Neural cell (in vitro differentiated cells): Measurements from ENCODE around the gene SEPHS1. TPM values are rescaled to one million over a fixed set of nuclear protein-coding genes. Genes with fewer than 3 reads are reported as not detected.
A peak's percentile ranks its signal among the peaks of the same experiment; 100 is the strongest.

Experiments used
- H2AFZ ChIP-seq: fragments of 200-600, 300-800 bp; sonication (generic), shearing (Covaris generic); 2 replicates; pipeline ENCODE4 v1.6.0; 2014; ENCODE audit warnings: low read depth, mild to moderate bottlenecking, antibody characterized with exemption, low read length, moderate library complexity
- H3F3A ChIP-seq: fragments of 200-600 bp; shearing (Covaris generic); 2 replicates; pipeline ENCODE4 v1.6.1; 2016; ENCODE audit warnings: mild to moderate bottlenecking, moderate library complexity, mixed read lengths, antibody characterized with exemption, low read length; ENCODE audit not compliant: insufficient read depth, poor library complexity, severe bottlenecking
- H3K27ac ChIP-seq: fragments of 200-600, 300-800 bp; sonication (generic), shearing (Covaris generic); 2 replicates; pipeline ENCODE4 v1.5.1; 2014; ENCODE audit warnings: mild to moderate bottlenecking, low read length, moderate library complexity
- H3K27me3 ChIP-seq: fragments of 300-800, 200-600 bp; sonication (generic), shearing (Covaris generic); 2 replicates; pipeline ENCODE4 v1.6.0; 2014; ENCODE audit warnings: mild to moderate bottlenecking, low read depth, low read length, moderate library complexity; ENCODE audit not compliant: insufficient read depth
- H3K36me3 ChIP-seq: fragments of 300-800, 200-600 bp; sonication (generic), shearing (Covaris generic); 2 replicates; pipeline ENCODE4 v1.5.1; 2014; ENCODE audit warnings: mild to moderate bottlenecking, antibody characterized with exemption, low read length, moderate library complexity; ENCODE audit not compliant: insufficient read depth
- H3K4me2 ChIP-seq: fragments of 300-800, 200-600 bp; sonication (generic), shearing (Covaris generic); 2 replicates; pipeline ENCODE4 v1.6.0; 2014; ENCODE audit warnings: mild to moderate bottlenecking, low read length
- H3K4me3 ChIP-seq: fragments of 300-800, 200-600 bp; sonication (generic), shearing (Covaris generic); 2 replicates; pipeline ENCODE4 v1.5.1; 2014; ENCODE audit warnings: mild to moderate bottlenecking, low read length, moderate library complexity
- H3K79me2 ChIP-seq: fragments of 200-600 bp; shearing (Covaris generic); replicated peaks from 2 replicates; pipeline ENCODE4 v1.6.0; 2014; ENCODE audit warnings: mild to moderate bottlenecking, low read length, moderate library complexity; ENCODE audit not compliant: insufficient read depth
- H3K9ac ChIP-seq: fragments of 300-800, 200-600 bp; sonication (generic), shearing (Covaris generic); 2 replicates; pipeline ENCODE4 v1.6.1; 2016; ENCODE audit warnings: mild to moderate bottlenecking, low read length, mixed read lengths
- H3K9me2 ChIP-seq: fragments of 200-600 bp; shearing (Covaris generic); 2 replicates; pipeline ENCODE4 v1.6.1; 2016; ENCODE audit warnings: mild to moderate bottlenecking, low read length, mixed read lengths; ENCODE audit not compliant: insufficient read depth
- H3K9me3 ChIP-seq: fragments of 200-600, 300-800 bp; sonication (generic), shearing (Covaris generic); 2 replicates; pipeline ENCODE4 v1.6.1; 2016; ENCODE audit warnings: mild to moderate bottlenecking, mixed run types, low read length, moderate library complexity, mixed read lengths
- H4K20me1 ChIP-seq: fragments of 200-600 bp; shearing (Covaris generic); 2 replicates; pipeline ENCODE4 v1.6.1; 2016; ENCODE audit warnings: mild to moderate bottlenecking, mixed run types; ENCODE audit not compliant: insufficient read depth
- CTCF ChIP-seq: fragments of 450-650 bp; IDR thresholded peaks from 2 replicates; pipeline ENCODE4 v1.5.1; 2014; ENCODE audit warnings: antibody characterized with exemption, mild to moderate bottlenecking, moderate library complexity; ENCODE audit not compliant: poor library complexity, severe bottlenecking
- EP300 ChIP-seq: fragments of 450-650 bp; conservative IDR thresholded peaks from 2 replicates; pipeline ENCODE4 v1.6.1; 2014; ENCODE audit warnings: antibody characterized with exemption, mild to moderate bottlenecking, moderate library complexity; ENCODE audit not compliant: poor library complexity, severe bottlenecking
- EZH2 ChIP-seq: fragments of 200-600, 300-800 bp; shearing (Covaris generic), sonication (generic); IDR thresholded peaks from 2 replicates; pipeline ENCODE4 v1.6.1; 2014; ENCODE audit warnings: antibody characterized with exemption, low read length, borderline replicate concordance, mild to moderate bottlenecking; ENCODE audit not compliant: insufficient read depth, poor library complexity, severe bottlenecking
- MXI1 ChIP-seq: fragments of 450-650 bp; conservative IDR thresholded peaks from 2 replicates; pipeline ENCODE4 v1.6.1; 2014; ENCODE audit warnings: antibody characterized with exemption, mild to moderate bottlenecking; ENCODE audit not compliant: poor library complexity, severe bottlenecking
- POLR2AphosphoS5 ChIP-seq: IDR thresholded peaks from 2 replicates; pipeline ENCODE4 v1.6.1; 2012
- RAD21 ChIP-seq: fragments of 450-650 bp; conservative IDR thresholded peaks from 2 replicates; pipeline ENCODE4 v1.6.1; 2014; ENCODE audit warnings: antibody characterized with exemption, mild to moderate bottlenecking, moderate library complexity
- SMC3 ChIP-seq: fragments of 450-650 bp; conservative IDR thresholded peaks from 2 replicates; pipeline ENCODE4 v1.6.1; 2014; ENCODE audit warnings: antibody characterized with exemption, mild to moderate bottlenecking, moderate library complexity; ENCODE audit not compliant: poor library complexity
- TAF1 ChIP-seq: IDR thresholded peaks from 2 replicates; pipeline ENCODE4 v1.6.1; 2012; ENCODE audit warnings: low read depth
- polyA plus RNA-seq: library from polyadenylated mRNA; depleted of rRNA; stranded (reverse); fragments of >200 nt; gene quantifications from 2 replicates; pipeline ENCODE4 v1.2.3, GENCODE V29; 2014
- TF ChIP-seq, protein P1 (sequence below): IDR thresholded peaks from 2 replicates; pipeline ENCODE4 v1.6.1; 2012; ENCODE audit warnings: borderline replicate concordance

The SEPHS1 gene
- polyA plus RNA-seq, 1 donor from 2014 or later, result 61.0 TPM

DNA sequence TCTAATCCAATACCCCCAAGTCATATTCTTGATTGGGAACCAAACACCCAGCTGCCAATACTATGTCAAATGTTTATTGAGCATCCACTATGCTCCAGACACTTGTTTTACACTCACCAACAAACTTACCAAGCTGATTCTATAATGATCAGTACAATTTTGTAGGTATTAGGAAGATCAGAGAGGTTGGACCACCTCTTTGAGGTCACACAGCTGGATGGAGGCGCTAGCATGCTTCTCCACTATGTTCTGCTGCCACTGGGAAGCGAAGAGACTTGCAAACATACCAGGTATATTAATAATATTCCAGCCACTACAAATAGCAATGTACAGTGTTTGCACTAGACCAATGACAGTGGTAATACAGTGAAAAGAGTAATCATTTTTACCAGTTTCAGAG, 25.6 kb upstream of the SEPHS1 start:
- Histone ChIP-seq H3F3A (no peaks in the 10 kb centered on the region), H3K9ac (no peak overlapping the region), H2AFZ (no peak overlapping the region), H3K27me3 (no peaks in the 10 kb centered on the region), H3K4me2 (no peak overlapping the region), H3K36me3 (no peaks in the 10 kb centered on the region), H3K27ac (no peak overlapping the region), H3K79me2 (no peaks in the 10 kb centered on the region), H3K9me3 (no peaks in the 10 kb centered on the region), H3K4me3 (no peak overlapping the region), H4K20me1 (no peaks in the 10 kb centered on the region), H3K9me2 (no peaks in the 10 kb centered on the region)
- no peak for TF ChIP-seq RAD21

- no peak overlapping the region for H3K4me2 ChIP-seq
- H3K27ac ChIP-seq, result no peak overlapping the region
- no peak overlapping the region for H3K9ac ChIP-seq
- no peaks in the 10 kb centered on the region for H3K79me2 ChIP-seq
- no peak overlapping the region for H3K4me3 ChIP-seq
- H3K27me3 ChIP-seq, result no peaks in the 10 kb centered on the region
- H2AFZ ChIP-seq, result no peak overlapping the region
- H3K36me3 ChIP-seq, result no peaks in the 10 kb centered on the region
- H4K20me1 ChIP-seq, result no peaks in the 10 kb centered on the region
- H3K9me3 ChIP-seq, result no peaks in the 10 kb centered on the region
- TF ChIP-seq EZH2 (no peak), CTCF (no peak), TAF1 (no peak), POLR2AphosphoS5 (no peak), MXI1 (no peak), SMC3 (no peak)
- TF ChIP-seq, protein P1, sequence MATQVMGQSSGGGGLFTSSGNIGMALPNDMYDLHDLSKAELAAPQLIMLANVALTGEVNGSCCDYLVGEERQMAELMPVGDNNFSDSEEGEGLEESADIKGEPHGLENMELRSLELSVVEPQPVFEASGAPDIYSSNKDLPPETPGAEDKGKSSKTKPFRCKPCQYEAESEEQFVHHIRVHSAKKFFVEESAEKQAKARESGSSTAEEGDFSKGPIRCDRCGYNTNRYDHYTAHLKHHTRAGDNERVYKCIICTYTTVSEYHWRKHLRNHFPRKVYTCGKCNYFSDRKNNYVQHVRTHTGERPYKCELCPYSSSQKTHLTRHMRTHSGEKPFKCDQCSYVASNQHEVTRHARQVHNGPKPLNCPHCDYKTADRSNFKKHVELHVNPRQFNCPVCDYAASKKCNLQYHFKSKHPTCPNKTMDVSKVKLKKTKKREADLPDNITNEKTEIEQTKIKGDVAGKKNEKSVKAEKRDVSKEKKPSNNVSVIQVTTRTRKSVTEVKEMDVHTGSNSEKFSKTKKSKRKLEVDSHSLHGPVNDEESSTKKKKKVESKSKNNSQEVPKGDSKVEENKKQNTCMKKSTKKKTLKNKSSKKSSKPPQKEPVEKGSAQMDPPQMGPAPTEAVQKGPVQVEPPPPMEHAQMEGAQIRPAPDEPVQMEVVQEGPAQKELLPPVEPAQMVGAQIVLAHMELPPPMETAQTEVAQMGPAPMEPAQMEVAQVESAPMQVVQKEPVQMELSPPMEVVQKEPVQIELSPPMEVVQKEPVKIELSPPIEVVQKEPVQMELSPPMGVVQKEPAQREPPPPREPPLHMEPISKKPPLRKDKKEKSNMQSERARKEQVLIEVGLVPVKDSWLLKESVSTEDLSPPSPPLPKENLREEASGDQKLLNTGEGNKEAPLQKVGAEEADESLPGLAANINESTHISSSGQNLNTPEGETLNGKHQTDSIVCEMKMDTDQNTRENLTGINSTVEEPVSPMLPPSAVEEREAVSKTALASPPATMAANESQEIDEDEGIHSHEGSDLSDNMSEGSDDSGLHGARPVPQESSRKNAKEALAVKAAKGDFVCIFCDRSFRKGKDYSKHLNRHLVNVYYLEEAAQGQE, result no peak
- H3F3A ChIP-seq, result no peaks in the 10 kb centered on the region
- no peaks in the 10 kb centered on the region for H3K9me2 ChIP-seq
Observed at GRCh38 chr10:13372524-13372923, 24.4 kb upstream of the SEPHS1 start.

GRCh38 chr10:13371897-13372470, 23.9 kb upstream of the SEPHS1 start:
- TF ChIP-seq EP300, result no peak
- peak; percentile 89 for TF ChIP-seq SMC3
- no peak for TF ChIP-seq EZH2
- no peak for TF ChIP-seq MXI1
- TF ChIP-seq CTCF, result peak; percentile 96
- TF ChIP-seq POLR2AphosphoS5, result no peak
- peak; percentile 97 for TF ChIP-seq RAD21
- TF ChIP-seq, protein P1, result no peak
- no peak for TF ChIP-seq TAF1
- no peak overlapping the region for H3K4me3 ChIP-seq
- no peak overlapping the region for H3K4me2 ChIP-seq
- no peaks in the 10 kb centered on the region for H3K36me3 ChIP-seq
- no peaks in the 10 kb centered on the region for H3K9me3 ChIP-seq
- no peak overlapping the region for H3K9ac ChIP-seq
- H3K79me2 ChIP-seq, result no peaks in the 10 kb centered on the region
- H3K27me3 ChIP-seq, result no peaks in the 10 kb centered on the region
- no peaks in the 10 kb centered on the region for H3K9me2 ChIP-seq
- H2AFZ ChIP-seq, result no peak overlapping the region
- no peaks in the 10 kb centered on the region for H3F3A ChIP-seq
- H3K27ac ChIP-seq, result no peak overlapping the region
- no peaks in the 10 kb centered on the region for H4K20me1 ChIP-seq
